Measurements from ENCODE around the gene FNTB.

DNA sequence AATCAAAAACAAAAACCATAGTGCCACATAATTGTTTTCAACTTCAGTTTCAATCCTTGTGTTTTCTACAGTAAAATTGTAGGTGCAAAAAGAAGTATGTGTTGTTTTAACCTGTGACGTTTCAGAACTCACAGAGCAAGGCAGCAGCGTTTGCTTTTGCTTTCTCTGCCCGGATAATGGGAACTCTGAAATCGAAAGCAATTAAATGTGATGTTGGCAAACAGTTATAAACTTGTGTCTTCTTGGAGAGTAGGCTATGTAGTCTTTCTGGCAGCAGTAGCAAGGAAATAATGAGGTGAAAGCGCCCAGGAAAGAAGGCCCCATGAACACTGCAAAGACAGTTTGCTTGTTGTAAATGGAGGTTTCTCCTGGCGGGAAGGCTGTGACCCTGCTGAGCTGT is 39.1 kb downstream of the FNTB start:
- TF ChIP-seq CTCF (IDR thresholded peaks at IDR 0.05; ENCODE audit: insufficient read depth, low read length) (no peak), POLR2AphosphoS5 (IDR thresholded peaks at IDR 0.05; ENCODE audit: low read depth) (no peak)

Measured in HL-60 (cell line).